GM12878 (cell line): ENCODE results near the gene TIE1.

Experiments
- EZH2 ChIP-seq: IDR thresholded peaks from 2 replicates; pipeline ENCODE4 v1.6.1; 2012; ENCODE audit warnings: low read depth, mild to moderate bottlenecking, control low read depth, inconsistent platforms, low read length, borderline replicate concordance; ENCODE audit not compliant: control insufficient read depth
- FOXM1 ChIP-seq: IDR thresholded peaks from 2 replicates; pipeline ENCODE4 v1.6.1; 2012; ENCODE audit warnings: low read depth, mild to moderate bottlenecking, inconsistent platforms, low read length, moderate library complexity
- POLR2A ChIP-seq: IDR thresholded peaks from 2 replicates; pipeline ENCODE4 v1.6.1; 2011; ENCODE audit warnings: low read depth, mild to moderate bottlenecking, low read length
- SP1 ChIP-seq: IDR thresholded peaks from one replicate; pipeline ENCODE4 v1.6.1; 2011; ENCODE audit warnings: low read depth, low read length
- SPI1 ChIP-seq: IDR thresholded peaks from 2 replicates; pipeline ENCODE4 v1.6.1; 2011; ENCODE audit warnings: low read depth, mild to moderate bottlenecking, low read length, moderate library complexity, borderline replicate concordance; ENCODE audit not compliant: insufficient read depth
- SUPT20H ChIP-seq: IDR thresholded peaks from 2 replicates; pipeline ENCODE4 v1.6.1; 2011; ENCODE audit warnings: low read depth, mild to moderate bottlenecking, low read length, moderate library complexity, borderline replicate concordance; ENCODE audit not compliant: control insufficient read depth
- ZNF24 ChIP-seq: fragments of 450-650 bp; IDR thresholded peaks from 2 replicates; pipeline ENCODE4 v1.6.1; 2017; ENCODE audit warnings: antibody characterized with exemption, mild to moderate bottlenecking
- ZNF384 ChIP-seq: IDR thresholded peaks from 2 replicates; pipeline ENCODE4 v1.6.1; 2012; ENCODE audit warnings: low read depth, mild to moderate bottlenecking, low read length, improper control_type of control experiment, borderline replicate concordance
- TF ChIP-seq, protein P1 (sequence below), 3 experiments: IDR thresholded peaks in 2 of 3; conservative IDR thresholded peaks in 1 of 3; 2 replicates each; pipeline ENCODE4 v1.5.1; 2011; ENCODE audit warnings: low read depth in 3 of 3, low read length in 3 of 3, mild to moderate bottlenecking in 3 of 3, control low read depth in 2 of 3, moderate library complexity in 2 of 3, inconsistent platforms in 1 of 3, mixed read lengths in 1 of 3; ENCODE audit not compliant: control insufficient read depth in 2 of 3, insufficient read depth in 1 of 3; ENCODE audit errors: extremely low read depth in 1 of 3

DNA sequence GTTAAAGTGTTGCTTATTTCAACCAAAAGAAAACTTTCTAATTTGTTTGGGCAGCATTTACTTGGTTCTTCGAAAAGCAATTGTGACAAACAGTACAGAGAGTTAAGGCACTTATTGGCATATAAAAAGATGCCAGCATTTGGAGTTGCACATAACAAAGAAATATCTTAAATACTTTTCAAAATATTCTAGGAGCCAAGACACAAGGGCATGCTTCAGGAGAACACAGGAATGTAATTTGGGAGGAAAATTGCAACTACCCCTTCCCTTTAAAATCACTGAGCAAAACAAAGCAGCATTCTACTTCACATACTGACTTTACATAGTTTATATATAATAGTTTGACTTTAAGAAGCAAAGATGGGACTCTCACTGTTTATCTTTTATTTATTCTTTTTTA, 4.6 kb upstream of the TIE1 start:
- TF ChIP-seq EZH2, result no peak
- TF ChIP-seq SPI1, result no peak
- TF ChIP-seq, protein P1, sequence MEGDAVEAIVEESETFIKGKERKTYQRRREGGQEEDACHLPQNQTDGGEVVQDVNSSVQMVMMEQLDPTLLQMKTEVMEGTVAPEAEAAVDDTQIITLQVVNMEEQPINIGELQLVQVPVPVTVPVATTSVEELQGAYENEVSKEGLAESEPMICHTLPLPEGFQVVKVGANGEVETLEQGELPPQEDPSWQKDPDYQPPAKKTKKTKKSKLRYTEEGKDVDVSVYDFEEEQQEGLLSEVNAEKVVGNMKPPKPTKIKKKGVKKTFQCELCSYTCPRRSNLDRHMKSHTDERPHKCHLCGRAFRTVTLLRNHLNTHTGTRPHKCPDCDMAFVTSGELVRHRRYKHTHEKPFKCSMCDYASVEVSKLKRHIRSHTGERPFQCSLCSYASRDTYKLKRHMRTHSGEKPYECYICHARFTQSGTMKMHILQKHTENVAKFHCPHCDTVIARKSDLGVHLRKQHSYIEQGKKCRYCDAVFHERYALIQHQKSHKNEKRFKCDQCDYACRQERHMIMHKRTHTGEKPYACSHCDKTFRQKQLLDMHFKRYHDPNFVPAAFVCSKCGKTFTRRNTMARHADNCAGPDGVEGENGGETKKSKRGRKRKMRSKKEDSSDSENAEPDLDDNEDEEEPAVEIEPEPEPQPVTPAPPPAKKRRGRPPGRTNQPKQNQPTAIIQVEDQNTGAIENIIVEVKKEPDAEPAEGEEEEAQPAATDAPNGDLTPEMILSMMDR (IDR thresholded peaks at IDR 0.05 in 2 of 3, conservative IDR thresholded peaks at IDR 0.05 in 1 of 3; ENCODE audit: control insufficient read depth in 2 of 3, extremely low read depth in 1 of 3, insufficient read depth in 1 of 3, low read depth in 3 of 3, low read length in 3 of 3), result no peak
- no peak for TF ChIP-seq SUPT20H
- no peak for TF ChIP-seq ZNF384
- TF ChIP-seq SP1, result no peak
- TF ChIP-seq FOXM1, result no peak
- TF ChIP-seq ZNF24, result no peak
- TF ChIP-seq POLR2A, result no peak
